ENCODE measurements around the gene SYPL2. TPM values are rescaled to one million over a fixed set of nuclear protein-coding genes. Genes with fewer than 3 reads are reported as not detected.
"Not testable (repeated sequence)": the region's sequence is repeated elsewhere in the genome, so short reads cannot be mapped to it uniquely, and the experiment has no call there.

SYPL2 gene
- total RNA-seq, 1 donor from 2014 or later, result 28.9 TPM

GRCh38 chr1:109467301-109467777 is 993 bp downstream of the SYPL2 start:
- intact Hi-C loops (cut with DNase I), result loop anchor here (5.0 kb wide), 1 partner anchor 40 kb away; the partner anchor contains the start of gene PSMA5
- DNase-seq (ENCODE audit: low spot score), result no peak

GRCh38 chr1:109468061-109468460 is 1.7 kb downstream of the SYPL2 start:
- DNase-seq (ENCODE audit: low spot score), result no peak
- intact Hi-C loops (cut with DNase I), result loop anchor here (5.0 kb wide), 1 partner anchor 41 kb away; the partner anchor contains the start of gene PSMA5

- intact Hi-C loops (cut with DNase I), result loop anchor here (5.0 kb wide), 1 partner anchor 42 kb away; the partner anchor contains the start of gene PSMA5
- DNase-seq (ENCODE audit: low spot score), result no peak
Measured at GRCh38 chr1:109468903-109469302, 2.6 kb downstream of the SYPL2 start.

GRCh38 chr1:109470245-109470644 is 3.9 kb downstream of the SYPL2 start:
- intact Hi-C loops (cut with DNase I), result no loop called here
- DNase-seq (ENCODE audit: low spot score), result no peak

GRCh38 chr1:109472779-109473178 is 6.4 kb downstream of the SYPL2 start:
- DNase-seq (ENCODE audit: low spot score), result no peak
- intact Hi-C loops (cut with DNase I), result no loop called here

- intact Hi-C loops (cut with DNase I); DNase-seq (ENCODE audit: low spot score): not testable (repeated sequence)
Measured at GRCh38 chr1:109473284-109474057, 7.1 kb downstream of the SYPL2 start.

GRCh38 chr1:109474697-109475096 is 8.4 kb downstream of the SYPL2 start:
- DNase-seq (ENCODE audit: low spot score), result no peak
- intact Hi-C loops (cut with DNase I), result no loop called here

GRCh38 chr1:109475261-109475660 is 8.9 kb downstream of the SYPL2 start:
- intact Hi-C loops (cut with DNase I), result no loop called here
- DNase-seq (ENCODE audit: low spot score), result no peak

GRCh38 chr1:109476825-109477224 is 10.5 kb downstream of the SYPL2 start:
- intact Hi-C loops (cut with DNase I), result no loop called here
- DNase-seq (ENCODE audit: low spot score), result no peak

- DNase-seq (ENCODE audit: low spot score), result no peak
- intact Hi-C loops (cut with DNase I), result no loop called here
Measured at GRCh38 chr1:109477821-109478220, 11.5 kb downstream of the SYPL2 start.

- no peak for DNase-seq (ENCODE audit: low spot score)
- intact Hi-C loops (cut with DNase I), result no loop called here
Measured at GRCh38 chr1:109478806-109479205, 12.5 kb downstream of the SYPL2 start.

- no peak for DNase-seq (ENCODE audit: low spot score)
- intact Hi-C loops (cut with DNase I), result no loop called here
Measured at GRCh38 chr1:109479311-109479710, 13.0 kb downstream of the SYPL2 start.

GRCh38 chr1:109479901-109480300 is 13.6 kb downstream of the SYPL2 start:
- peak; percentile 31 for DNase-seq (ENCODE audit: low spot score)
- intact Hi-C loops (cut with DNase I), result no loop called here

GRCh38 chr1:109481646-109482045 is 15.3 kb downstream of the SYPL2 start:
- intact Hi-C loops (cut with DNase I), result no loop called here
- peak; percentile 58 for DNase-seq (ENCODE audit: low spot score)

GRCh38 chr1:109482242-109482641 is 15.9 kb downstream of the SYPL2 start:
- DNase-seq (ENCODE audit: low spot score), result no peak
- intact Hi-C loops (cut with DNase I), result no loop called here

- peak; percentile 76 for DNase-seq (ENCODE audit: low spot score)
- intact Hi-C loops (cut with DNase I), result loop anchor here (1.0 kb wide), 1 partner anchor 57 kb away; the partner anchor contains the start of gene PSMA5
Measured at GRCh38 chr1:109482791-109483671, 16.7 kb downstream of the SYPL2 start.

- intact Hi-C loops (cut with DNase I), result loop anchor here (1.0 kb wide), 1 partner anchor 58 kb away; the partner anchor contains the start of gene PSMA5
Measured at GRCh38 chr1:109483672-109484518, 17.5 kb downstream of the SYPL2 start, which contains the start of gene ATXN7L2. TSS of gene ATXN7L2 (plus strand) at chr1:109483905. CDS start at chr1:109483954, 49 bp downstream.

GRCh38 chr1:109484519-109484975 is 18.2 kb downstream of the SYPL2 start:
- DNase-seq (ENCODE audit: low spot score), result peak; percentile 74
- intact Hi-C loops (cut with DNase I), result no loop called here

More at GRCh38 chr1:109483672-109484518, 17.5 kb downstream of the SYPL2 start, which contains the start of gene ATXN7L2:
- DNase-seq (ENCODE audit: low spot score), result peak; percentile 95

GRCh38 chr1:109485001-109485400 is 18.7 kb downstream of the SYPL2 start:
- DNase-seq (ENCODE audit: low spot score), result no peak
- intact Hi-C loops (cut with DNase I), result no loop called here
